ENCODE results near the gene ADAMTS9. TPM values are rescaled to one million over a fixed set of nuclear protein-coding genes. Genes with fewer than 3 reads are reported as not detected.

Gene ADAMTS9
- total and polyA plus RNA-seq, 7 donors = 1.2 to 61.6 (median 16.1) TPM

GRCh38 chr3:64530434-64531049 is 157.3 kb downstream of the ADAMTS9 start:
- WGBS, 2 donors = 22 to 28% methylated on average over 8 of the region's 8 CpGs
- H3K36me3 ChIP-seq = peaks cover 0 to 11% (median 4%) of the 10 kb centered on the region in 4 donors
- peaks cover 0 to 21% (median 9%) of the 10 kb centered on the region in 4 donors for H3K4me1 ChIP-seq
- intact Hi-C loops (cut with DNase I) = loop anchor here (5.0 to 10.0 kb wide), 4 partner anchors 214 to 1202 kb away; no protein-coding TSS in a partner anchor
- no peak overlapping the region for H3K4me3 ChIP-seq
- no peaks in the 10 kb centered on the region for H3K27me3 ChIP-seq
- peak; percentile 79 for DNase-seq
- H3K9me3 ChIP-seq = no peaks in the 10 kb centered on the region
- no peak overlapping the region for H3K27ac ChIP-seq
- TF ChIP-seq POLR2A (IDR thresholded peaks at IDR 0.05) (no peak), CTCF (IDR thresholded peaks at IDR 0.05) (peak; percentile 74 to 84 (median 80)), POLR2AphosphoS5 (IDR thresholded peaks at IDR 0.05) (peak in 2 of 4 donors; percentile 12 to 14), EP300 (IDR thresholded peaks at IDR 0.05) (no peak)

- Histone ChIP-seq H3K36me3 (peaks cover 0 to 41% (median 7%) of the 10 kb centered on the region in 4 donors), H3K4me3 (no peak overlapping the region), H3K4me1 (no peaks in the 10 kb centered on the region), H3K9me3 (no peaks in the 10 kb centered on the region), H3K27me3 (no peaks in the 10 kb centered on the region), H3K27ac (no peak overlapping the region)
- intact Hi-C loops (cut with DNase I) = no loop called here
- WGBS, 2 donors = 62 to 92% methylated on average over 3 of the region's 3 CpGs
- no peak for DNase-seq
- TF ChIP-seq POLR2AphosphoS5 (IDR thresholded peaks at IDR 0.05) (no peak), POLR2A (IDR thresholded peaks at IDR 0.05) (no peak), CTCF (IDR thresholded peaks at IDR 0.05) (no peak), EP300 (IDR thresholded peaks at IDR 0.05) (no peak)
These were observed 164.5 kb downstream of the ADAMTS9 start for GRCh38 chr3:64523324-64523723.

GRCh38 chr3:64520334-64520733 is 167.5 kb downstream of the ADAMTS9 start:
- no peak for DNase-seq
- intact Hi-C loops (cut with DNase I) = no loop called here
- WGBS, 2 donors = 84 to 89% methylated on average over 3 of the region's 3 CpGs
- no peak for TF ChIP-seq POLR2AphosphoS5 (IDR thresholded peaks at IDR 0.05)
- TF ChIP-seq POLR2A (IDR thresholded peaks at IDR 0.05) = no peak
- TF ChIP-seq CTCF (IDR thresholded peaks at IDR 0.05) = no peak
- no peak for TF ChIP-seq EP300 (IDR thresholded peaks at IDR 0.05)
- peaks cover 0 to 46% (median 12%) of the 10 kb centered on the region in 4 donors for H3K36me3 ChIP-seq
- no peaks in the 10 kb centered on the region for H3K9me3 ChIP-seq
- no peak overlapping the region for H3K4me3 ChIP-seq
- H3K4me1 ChIP-seq = no peaks in the 10 kb centered on the region
- H3K27me3 ChIP-seq = no peaks in the 10 kb centered on the region
- no peak overlapping the region for H3K27ac ChIP-seq

- intact Hi-C loops (cut with DNase I) = no loop called here
- Histone ChIP-seq H3K4me3 (no peak overlapping the region), H3K4me1 (no peaks in the 10 kb centered on the region), H3K36me3 (peaks cover 0 to 44% (median 12%) of the 10 kb centered on the region in 4 donors), H3K27me3 (no peaks in the 10 kb centered on the region), H3K9me3 (no peaks in the 10 kb centered on the region), H3K27ac (no peak overlapping the region)
- WGBS, 2 donors = 81 to 92% methylated on average over 1 of the region's 1 CpG
- no peak for DNase-seq
- TF ChIP-seq POLR2A (IDR thresholded peaks at IDR 0.05) = no peak
These were observed 168.8 kb downstream of the ADAMTS9 start for GRCh38 chr3:64518950-64519349.

- no peak overlapping the region for H3K27ac ChIP-seq
- H3K9me3 ChIP-seq = no peaks in the 10 kb centered on the region
- no peak for TF ChIP-seq POLR2A (IDR thresholded peaks at IDR 0.05)
- no peak for TF ChIP-seq CTCF (IDR thresholded peaks at IDR 0.05)
- TF ChIP-seq POLR2AphosphoS5 (IDR thresholded peaks at IDR 0.05) = no peak
- no peak for TF ChIP-seq EP300 (IDR thresholded peaks at IDR 0.05)
- H3K4me1 ChIP-seq = no peaks in the 10 kb centered on the region
- WGBS, 2 donors = 83 to 89% methylated on average over 6 of the region's 6 CpGs
- intact Hi-C loops (cut with DNase I) = no loop called here
- H3K36me3 ChIP-seq = peaks cover 0 to 39% (median 12%) of the 10 kb centered on the region in 4 donors
- no peak for DNase-seq
- H3K4me3 ChIP-seq = no peak overlapping the region
- H3K27me3 ChIP-seq = no peaks in the 10 kb centered on the region
These were observed 169.3 kb downstream of the ADAMTS9 start for GRCh38 chr3:64518496-64518895.

Data from sigmoid colon (tissue), 7 donors.